IPS DF 6.9 (cell line): Measurements from ENCODE around the gene SEC14L5.
A peak's percentile ranks its signal among the peaks of the same experiment; 100 is the strongest.
"Not testable (repeated sequence)": the region's sequence is repeated elsewhere in the genome, so short reads cannot be mapped to it uniquely, and the experiment has no call there.

Experiments
- DNase-seq: peaks from one replicate; pipeline ENCODE4 v3.0.0-alpha.2; 2013; ENCODE audit warnings: low read depth, low spot score
- H3K27ac ChIP-seq: one replicate; pipeline ENCODE4 v1.5.1; 2013; ENCODE audit warnings: low read length, control low read depth
- H3K27me3 ChIP-seq: 2 replicates; pipeline ENCODE4 v1.6.1; 2013; ENCODE audit warnings: mild to moderate bottlenecking, low read length; ENCODE audit not compliant: control insufficient read depth, insufficient read depth
- H3K36me3 ChIP-seq: 2 replicates; pipeline ENCODE4 v1.6.1; 2013; ENCODE audit warnings: low read length; ENCODE audit not compliant: control insufficient read depth, insufficient read depth
- H3K4me1 ChIP-seq: 2 replicates; pipeline ENCODE4 v1.6.1; 2013; ENCODE audit warnings: low read length; ENCODE audit not compliant: control insufficient read depth, insufficient read depth
- H3K4me3 ChIP-seq: 2 replicates; pipeline ENCODE4 v1.5.1; 2013; ENCODE audit warnings: mild to moderate bottlenecking, low read length
- H3K9me3 ChIP-seq: 2 replicates; pipeline ENCODE4 v1.6.1; 2013; ENCODE audit warnings: low read length, inconsistent platforms; ENCODE audit not compliant: control insufficient read depth, insufficient read depth
- WGBS: extraction: QIAGEN DNeasy Blood & Tissue Kit; methylation state at CpG from one replicate; pipeline ENCODE4 v1.1.7; 2013; ENCODE audit warnings: mixed read lengths, missing lambda C conversion rate; ENCODE audit not compliant: insufficient read length, insufficient coverage; 5-methylcytosine and 5-hydroxymethylcytosine counted together

Gene SEC14L5

GRCh38 chr16:5044581-5044980 is 86.5 kb downstream of the SEC14L5 start:
- not testable (repeated sequence) for H3K36me3 ChIP-seq, H3K27me3 ChIP-seq, H3K9me3 ChIP-seq, H3K27ac ChIP-seq, H3K4me1 ChIP-seq, H3K4me3 ChIP-seq, DNase-seq
- WGBS = no CpG with 5 or more reads among the region's 11 CpGs

DNA sequence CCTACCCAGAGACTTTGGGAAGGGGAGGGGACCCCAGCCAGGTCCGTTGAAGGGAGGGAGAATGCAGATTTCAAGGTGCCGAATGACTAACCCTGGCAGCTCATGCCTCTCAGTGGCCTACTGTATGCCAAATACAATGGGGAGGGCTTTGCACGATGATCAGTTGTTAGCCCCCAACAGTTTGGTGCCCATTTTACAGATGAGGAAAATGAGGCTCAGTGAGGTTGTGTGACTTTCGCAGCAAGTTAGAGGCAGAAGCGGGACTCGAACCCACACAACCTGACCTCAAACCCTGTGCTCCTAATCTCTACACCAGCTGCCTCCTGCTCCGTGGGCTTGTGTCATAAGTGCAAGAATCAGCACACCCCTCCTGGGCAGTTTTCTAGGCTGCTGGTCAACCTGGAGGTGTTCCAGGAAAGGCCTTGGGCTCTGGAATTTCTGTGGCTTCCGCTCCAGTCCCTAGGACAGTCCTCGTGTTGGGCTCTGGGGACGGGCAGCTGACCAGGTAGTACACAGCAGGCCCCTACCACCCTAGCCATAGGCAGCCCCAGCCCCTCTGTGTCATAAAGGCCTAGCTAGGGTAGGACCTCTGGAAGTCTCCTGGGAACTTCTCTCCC is 87.5 kb downstream of the SEC14L5 start:
- no peak for DNase-seq
- no peaks in the 10 kb centered on the region for H3K4me1 ChIP-seq
- WGBS = no CpG with 5 or more reads among the region's 10 CpGs
- H3K27me3 ChIP-seq = no peaks in the 10 kb centered on the region
- no peak overlapping the region for H3K4me3 ChIP-seq
- no peak overlapping the region for H3K27ac ChIP-seq
- no peaks in the 10 kb centered on the region for H3K36me3 ChIP-seq
- H3K9me3 ChIP-seq = no peaks in the 10 kb centered on the region

DNA sequence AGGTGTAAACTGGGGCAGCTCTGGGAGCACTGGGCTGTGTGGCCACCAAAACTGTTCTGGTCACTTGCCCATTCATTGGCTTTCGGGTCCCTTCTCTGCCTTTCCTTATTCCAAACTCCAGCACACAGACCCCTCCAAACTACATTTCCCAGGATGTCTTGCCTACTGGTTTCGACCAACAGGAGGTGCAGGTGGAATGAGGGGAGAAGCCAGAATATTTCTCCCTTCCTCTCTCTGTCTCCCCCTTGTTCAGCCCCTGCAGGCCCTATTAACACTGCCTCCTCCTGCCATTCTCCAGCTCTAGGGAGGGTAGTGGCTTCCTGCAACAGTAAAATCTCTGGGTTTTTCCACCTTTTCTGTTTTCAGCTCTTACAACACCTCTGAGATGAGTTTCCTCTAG is 88.8 kb downstream of the SEC14L5 start:
- Histone ChIP-seq H3K9me3 (no peaks in the 10 kb centered on the region), H3K36me3 (no peaks in the 10 kb centered on the region), H3K27ac (no peak overlapping the region), H3K27me3 (no peaks in the 10 kb centered on the region), H3K4me3 (no peak overlapping the region), H3K4me1 (no peaks in the 10 kb centered on the region)
- DNase-seq = no peak
- WGBS = no CpG with 5 or more reads among the region's 2 CpGs

- Histone ChIP-seq H3K27ac (no peak overlapping the region), H3K4me3 (no peak overlapping the region), H3K36me3 (no peaks in the 10 kb centered on the region), H3K4me1 (peaks cover 8% of the 10 kb centered on the region), H3K9me3 (no peaks in the 10 kb centered on the region), H3K27me3 (no peaks in the 10 kb centered on the region)
- WGBS = no CpG with 5 or more reads among the region's 16 CpGs
- no peak for DNase-seq
Observed at GRCh38 chr16:5054876-5055865, 97.0 kb downstream of the SEC14L5 start.

DNA sequence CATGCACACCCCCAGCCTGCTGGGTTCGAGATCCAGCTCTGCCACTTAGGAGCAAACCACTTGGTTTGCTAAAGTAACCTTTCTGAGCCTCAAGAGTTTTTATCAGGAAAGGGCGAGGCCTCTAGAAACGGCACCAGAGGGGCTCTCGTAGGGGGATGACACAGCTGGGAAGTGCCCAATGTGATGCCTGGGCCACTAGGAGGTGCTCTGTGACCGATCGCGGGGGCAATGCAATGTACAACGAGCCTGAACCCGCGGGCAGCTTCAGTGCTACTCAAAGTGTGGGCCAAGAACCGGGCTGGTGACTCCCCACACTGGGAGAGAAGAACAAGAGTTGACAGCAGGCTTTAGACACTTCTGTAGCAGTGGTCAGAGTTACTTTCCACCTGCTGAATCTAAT is 98.2 kb downstream of the SEC14L5 start:
- Histone ChIP-seq H3K4me3 (no peak overlapping the region), H3K27me3 (no peaks in the 10 kb centered on the region), H3K36me3 (no peaks in the 10 kb centered on the region), H3K9me3 (no peaks in the 10 kb centered on the region), H3K27ac (no peak overlapping the region), H3K4me1 (peaks cover 11% of the 10 kb centered on the region)
- DNase-seq = no peak
- no CpG with 5 or more reads among the region's 11 CpGs for WGBS

- H3K27ac ChIP-seq = no peak overlapping the region
- WGBS = no CpG with 5 or more reads among the region's 7 CpGs
Observed at GRCh38 chr16:5058476-5058875, 100.3 kb downstream of the SEC14L5 start.

GRCh38 chr16:5059386-5060072 is 101.4 kb downstream of the SEC14L5 start:
- H3K4me3 ChIP-seq = no peak overlapping the region
- DNase-seq = no peak
- no peaks in the 10 kb centered on the region for H3K36me3 ChIP-seq
- H3K9me3 ChIP-seq = no peaks in the 10 kb centered on the region
- peaks cover 11% of the 10 kb centered on the region for H3K4me1 ChIP-seq
- no peaks in the 10 kb centered on the region for H3K27me3 ChIP-seq
- no CpG with 5 or more reads among the region's 6 CpGs for WGBS
- no peak overlapping the region for H3K27ac ChIP-seq

More at GRCh38 chr16:5058476-5058875, 100.3 kb downstream of the SEC14L5 start:
- peak; percentile 85 for DNase-seq
- H3K27me3 ChIP-seq = no peaks in the 10 kb centered on the region
- H3K4me3 ChIP-seq = no peak overlapping the region
- no peaks in the 10 kb centered on the region for H3K9me3 ChIP-seq
- H3K4me1 ChIP-seq = peaks cover 11% of the 10 kb centered on the region
- no peaks in the 10 kb centered on the region for H3K36me3 ChIP-seq

GRCh38 chr16:5060073-5060641 is 102.0 kb downstream of the SEC14L5 start:
- H3K36me3 ChIP-seq = no peaks in the 10 kb centered on the region
- H3K9me3 ChIP-seq = no peaks in the 10 kb centered on the region
- WGBS = no CpG with 5 or more reads among the region's 10 CpGs
- DNase-seq = no peak
- H3K27me3 ChIP-seq = no peaks in the 10 kb centered on the region
- H3K27ac ChIP-seq = no peak overlapping the region
- H3K4me3 ChIP-seq = no peak overlapping the region
- H3K4me1 ChIP-seq = peaks cover 11% of the 10 kb centered on the region

- Histone ChIP-seq H3K4me1 (peaks cover 11% of the 10 kb centered on the region), H3K4me3 (no peak overlapping the region), H3K27ac (no peak overlapping the region), H3K36me3 (no peaks in the 10 kb centered on the region), H3K9me3 (no peaks in the 10 kb centered on the region), H3K27me3 (no peaks in the 10 kb centered on the region)
- no CpG with 5 or more reads among the region's 11 CpGs for WGBS
- no peak for DNase-seq
Observed at GRCh38 chr16:5062051-5062450, 103.9 kb downstream of the SEC14L5 start.
